IPS DF 6.9 (cell line): ENCODE measurements around the gene FAM149A.
A peak's percentile ranks its signal among the peaks of the same experiment; 100 is the strongest.

Source experiments
- DNase-seq: peaks from one replicate; pipeline ENCODE4 v3.0.0-alpha.2; 2013; ENCODE audit warnings: low read depth, low spot score
- H3K27ac ChIP-seq: one replicate; pipeline ENCODE4 v1.5.1; 2013; ENCODE audit warnings: low read length, control low read depth
- H3K27me3 ChIP-seq: 2 replicates; pipeline ENCODE4 v1.6.1; 2013; ENCODE audit warnings: mild to moderate bottlenecking, low read length; ENCODE audit not compliant: control insufficient read depth, insufficient read depth
- H3K36me3 ChIP-seq: 2 replicates; pipeline ENCODE4 v1.6.1; 2013; ENCODE audit warnings: low read length; ENCODE audit not compliant: control insufficient read depth, insufficient read depth
- H3K4me1 ChIP-seq: 2 replicates; pipeline ENCODE4 v1.6.1; 2013; ENCODE audit warnings: low read length; ENCODE audit not compliant: control insufficient read depth, insufficient read depth
- H3K4me3 ChIP-seq: 2 replicates; pipeline ENCODE4 v1.5.1; 2013; ENCODE audit warnings: mild to moderate bottlenecking, low read length
- H3K9me3 ChIP-seq: 2 replicates; pipeline ENCODE4 v1.6.1; 2013; ENCODE audit warnings: low read length, inconsistent platforms; ENCODE audit not compliant: control insufficient read depth, insufficient read depth
- WGBS: extraction: QIAGEN DNeasy Blood & Tissue Kit; methylation state at CpG from one replicate; pipeline ENCODE4 v1.1.7; 2013; ENCODE audit warnings: mixed read lengths, missing lambda C conversion rate; ENCODE audit not compliant: insufficient read length, insufficient coverage; 5-methylcytosine and 5-hydroxymethylcytosine counted together

Gene FAM149A

DNA sequence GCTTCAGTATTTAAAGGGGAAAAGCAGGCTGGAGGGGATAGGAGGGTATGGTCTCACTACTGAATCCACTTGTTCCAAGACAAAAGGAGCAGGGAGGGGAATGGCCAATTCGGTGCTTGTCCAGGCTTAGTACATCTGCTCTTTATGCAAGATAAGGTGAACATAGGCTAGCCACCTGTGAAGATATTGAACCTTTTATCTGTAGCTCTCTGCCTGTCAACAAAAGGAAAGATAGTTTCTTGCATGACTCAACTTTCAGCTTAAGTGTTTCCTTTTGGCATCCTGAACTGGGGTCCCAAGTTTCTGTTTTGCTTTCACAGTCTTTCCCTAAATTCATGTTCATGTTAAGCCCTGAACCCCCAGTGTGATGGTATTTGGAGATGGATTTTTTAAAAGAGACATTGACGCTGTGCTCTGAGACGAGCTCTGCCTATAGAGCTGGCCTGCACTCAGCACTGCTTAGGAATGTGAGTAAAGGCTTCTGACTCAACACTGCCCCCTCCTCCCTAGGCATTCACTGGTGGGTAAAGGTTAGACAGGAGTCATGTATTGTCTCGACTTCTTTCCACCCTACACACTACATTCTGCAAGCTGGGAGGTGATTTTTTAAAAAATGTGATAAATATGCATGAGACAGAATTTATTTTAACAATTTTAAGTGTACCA, 28.2 kb downstream of the FAM149A start:
- H3K9me3 ChIP-seq, result no peaks in the 10 kb centered on the region
- H3K27ac ChIP-seq, result no peak overlapping the region
- peaks cover 5% of the 10 kb centered on the region for H3K4me1 ChIP-seq
- H3K27me3 ChIP-seq, result no peaks in the 10 kb centered on the region
- no peaks in the 10 kb centered on the region for H3K36me3 ChIP-seq
- DNase-seq, result no peak
- WGBS, result no CpG with 5 or more reads among the region's 4 CpGs
- no peak overlapping the region for H3K4me3 ChIP-seq

GRCh38 chr4:186134257-186134656, 29.8 kb downstream of the FAM149A start:
- peaks cover 5% of the 10 kb centered on the region for H3K4me1 ChIP-seq
- H3K9me3 ChIP-seq, result no peaks in the 10 kb centered on the region
- no peak overlapping the region for H3K27ac ChIP-seq
- no peaks in the 10 kb centered on the region for H3K27me3 ChIP-seq
- H3K4me3 ChIP-seq, result no peak overlapping the region
- no peak for DNase-seq
- no peaks in the 10 kb centered on the region for H3K36me3 ChIP-seq
- no CpG with 5 or more reads among the region's 3 CpGs for WGBS

GRCh38 chr4:186134861-186135260, 30.4 kb downstream of the FAM149A start:
- WGBS, result no CpG with 5 or more reads among the region's 11 CpGs
- Histone ChIP-seq H3K36me3 (no peaks in the 10 kb centered on the region), H3K4me3 (no peak overlapping the region), H3K9me3 (no peaks in the 10 kb centered on the region), H3K27ac (no peak overlapping the region), H3K4me1 (peaks cover 5% of the 10 kb centered on the region), H3K27me3 (no peaks in the 10 kb centered on the region)
- no peak for DNase-seq

DNA sequence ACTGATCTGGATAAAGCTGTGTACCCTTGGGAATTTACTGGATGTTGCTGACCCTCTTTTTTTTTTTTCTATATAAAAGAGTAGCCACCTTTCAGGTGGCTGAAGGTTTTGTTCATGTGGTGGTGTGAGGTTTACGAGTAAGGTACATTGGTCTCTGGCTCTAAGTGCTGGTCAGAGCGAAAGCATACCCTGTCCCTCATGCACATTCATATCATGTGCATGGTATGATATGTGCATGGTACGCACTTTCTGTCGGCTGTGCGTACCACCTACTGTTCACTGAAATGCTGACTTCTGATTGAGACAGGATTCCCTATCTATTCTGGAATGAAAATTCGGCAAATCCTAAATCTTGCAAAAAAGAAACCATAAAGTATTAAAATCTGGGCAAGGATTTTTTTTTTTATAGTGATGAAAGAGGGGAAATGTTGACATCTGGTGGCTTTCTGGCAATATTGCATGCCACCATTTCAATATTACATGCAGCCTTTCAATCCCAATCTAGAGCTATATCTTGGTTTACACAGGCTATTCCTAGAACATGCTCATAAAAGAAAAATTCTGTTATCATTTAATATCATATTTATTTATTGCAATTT, 32.8 kb downstream of the FAM149A start:
- Histone ChIP-seq H3K27me3 (no peaks in the 10 kb centered on the region), H3K4me1 (peaks cover 2% of the 10 kb centered on the region; the same call in 1 of the 2 replicates), H3K27ac (no peak overlapping the region), H3K9me3 (no peaks in the 10 kb centered on the region), H3K4me3 (no peak overlapping the region), H3K36me3 (no peaks in the 10 kb centered on the region)
- no peak for DNase-seq
- WGBS, result no CpG with 5 or more reads among the region's 6 CpGs

- Histone ChIP-seq H3K27ac (no peak overlapping the region), H3K4me1 (peaks cover 2% of the 10 kb centered on the region; the same call in 1 of the 2 replicates), H3K27me3 (peaks cover 2% of the 10 kb centered on the region; the same call in 1 of the 2 replicates), H3K9me3 (no peaks in the 10 kb centered on the region), H3K4me3 (peak overlapping the region; percentile 61; the same call in 1 of the 2 replicates), H3K36me3 (no peaks in the 10 kb centered on the region)
- no peak for DNase-seq
- no CpG with 5 or more reads among the region's 72 CpGs for WGBS
Observed at GRCh38 chr4:186144198-186144945, 39.9 kb downstream of the FAM149A start.

DNA sequence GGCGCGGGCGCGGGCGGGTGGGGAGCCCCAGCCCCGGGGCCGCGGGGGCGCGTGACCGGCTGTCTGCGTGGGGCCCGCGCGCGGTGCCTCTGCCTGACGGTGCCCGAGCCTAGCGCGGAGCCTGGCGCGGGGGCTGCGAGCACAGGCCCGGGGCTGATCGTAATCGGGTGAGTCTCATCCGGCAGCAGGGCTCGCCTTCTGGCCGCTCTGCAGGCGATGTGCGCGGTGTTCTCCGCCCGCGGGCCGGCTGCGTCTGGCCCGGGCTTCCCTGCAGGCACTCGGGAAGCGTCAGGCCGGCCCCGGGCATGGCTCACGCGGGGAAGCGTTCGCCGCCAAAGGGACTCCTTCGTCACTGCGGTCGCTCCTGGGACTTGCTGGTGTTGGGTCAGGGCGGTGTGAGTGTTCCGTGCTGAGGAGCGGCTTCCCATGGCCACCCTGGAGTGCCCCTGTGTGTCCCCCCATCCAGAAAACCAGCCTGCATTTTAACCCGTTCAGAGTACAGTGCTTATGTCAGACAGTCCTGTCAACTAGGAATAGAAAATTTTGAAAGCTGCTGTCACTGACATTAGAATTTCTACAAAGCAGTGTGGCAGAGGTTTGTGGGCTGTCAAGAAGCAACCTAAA, 40.6 kb downstream of the FAM149A start:
- no peaks in the 10 kb centered on the region for H3K9me3 ChIP-seq
- DNase-seq, result no peak

DNA sequence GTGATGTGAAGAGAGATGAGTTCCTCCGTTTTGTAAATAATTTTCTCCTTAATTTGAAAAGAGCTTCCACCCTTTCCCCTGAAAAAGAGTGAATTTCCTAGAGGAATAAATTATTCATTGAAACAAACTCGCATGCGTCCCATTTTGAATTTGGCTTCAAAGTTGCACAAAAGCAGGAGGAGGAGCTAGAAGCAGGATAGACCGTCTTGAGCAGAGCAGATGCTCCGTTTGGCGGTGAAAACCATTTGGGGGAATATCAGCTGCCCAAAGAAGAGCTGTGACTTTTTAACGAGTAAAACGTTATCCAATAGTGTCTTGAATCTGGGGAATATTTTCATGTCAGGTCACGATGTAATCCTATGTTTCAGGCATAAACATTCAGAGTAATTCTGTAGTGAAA, 42.0 kb downstream of the FAM149A start:
- H3K27ac ChIP-seq, result no peak overlapping the region
- WGBS, result no CpG with 5 or more reads among the region's 9 CpGs
- peaks cover 2% of the 10 kb centered on the region; the same call in 1 of the 2 replicates for H3K4me1 ChIP-seq
- no peaks in the 10 kb centered on the region for H3K9me3 ChIP-seq
- no peak overlapping the region for H3K4me3 ChIP-seq
- peaks cover 2% of the 10 kb centered on the region; the same call in 1 of the 2 replicates for H3K27me3 ChIP-seq
- H3K36me3 ChIP-seq, result no peaks in the 10 kb centered on the region
- DNase-seq, result no peak

More for the DNA sequence above, 40.6 kb downstream of the FAM149A start:
- H3K27me3 ChIP-seq, result peaks cover 2% of the 10 kb centered on the region; the same call in 1 of the 2 replicates
- no peaks in the 10 kb centered on the region for H3K36me3 ChIP-seq
- H3K4me1 ChIP-seq, result peaks cover 2% of the 10 kb centered on the region; the same call in 1 of the 2 replicates
- peak overlapping the region; percentile 61; the same call in 1 of the 2 replicates for H3K4me3 ChIP-seq
- no peak overlapping the region for H3K27ac ChIP-seq
- no CpG with 5 or more reads among the region's 54 CpGs for WGBS

GRCh38 chr4:186148336-186148975, 44.0 kb downstream of the FAM149A start:
- Histone ChIP-seq H3K27ac (no peak overlapping the region), H3K4me1 (peaks cover 2% of the 10 kb centered on the region; the same call in 1 of the 2 replicates), H3K4me3 (no peak overlapping the region), H3K36me3 (no peaks in the 10 kb centered on the region), H3K9me3 (no peaks in the 10 kb centered on the region), H3K27me3 (peaks cover 2% of the 10 kb centered on the region; the same call in 1 of the 2 replicates)
- no CpG with 5 or more reads among the region's 1 CpG for WGBS
- DNase-seq, result no peak

DNA sequence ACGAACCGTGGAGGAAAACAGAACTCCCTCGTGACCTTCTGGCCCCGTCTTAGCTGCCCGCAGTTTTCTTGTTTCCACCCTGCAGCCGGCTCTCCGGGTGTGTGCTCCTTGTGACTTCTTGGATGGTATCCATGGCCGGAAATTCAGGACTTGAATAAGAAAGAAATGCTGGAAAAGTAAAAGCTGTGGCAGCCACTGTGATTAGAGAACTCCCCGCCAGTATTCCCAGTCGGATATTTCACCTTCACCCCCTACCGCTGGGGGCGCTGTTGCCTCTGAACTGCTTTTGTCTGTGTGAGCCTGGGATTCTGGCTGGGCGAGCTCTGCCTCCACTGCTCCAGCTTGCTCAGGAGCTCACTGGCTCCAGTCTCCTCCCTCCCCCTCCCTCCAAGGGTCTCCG, 45.4 kb downstream of the FAM149A start:
- Histone ChIP-seq H3K27me3 (no peaks in the 10 kb centered on the region; the same call in 1 of the 2 replicates), H3K36me3 (no peaks in the 10 kb centered on the region), H3K4me1 (no peaks in the 10 kb centered on the region), H3K27ac (no peak overlapping the region), H3K4me3 (no peak overlapping the region), H3K9me3 (no peaks in the 10 kb centered on the region)
- WGBS, result no CpG with 5 or more reads among the region's 14 CpGs
- DNase-seq, result no peak

GRCh38 chr4:186150926-186151325, 46.4 kb downstream of the FAM149A start:
- no CpG with 5 or more reads among the region's 13 CpGs for WGBS

More at GRCh38 chr4:186150926-186151325, 46.4 kb downstream of the FAM149A start:
- no peak for DNase-seq
- H3K9me3 ChIP-seq, result no peaks in the 10 kb centered on the region
- H3K27ac ChIP-seq, result no peak overlapping the region
- no peak overlapping the region for H3K4me3 ChIP-seq
- no peaks in the 10 kb centered on the region for H3K36me3 ChIP-seq
- H3K4me1 ChIP-seq, result no peaks in the 10 kb centered on the region
- no peaks in the 10 kb centered on the region; the same call in 1 of the 2 replicates for H3K27me3 ChIP-seq
